Ovary (tissue), 9 donors: ENCODE measurements around the gene DLG1. TPM values are rescaled to one million over a fixed set of nuclear protein-coding genes. Genes with fewer than 3 reads are reported as not detected.

Experiments
- DNase-seq, 5 donors: peaks; one replicate each; pipeline ENCODE4 v3.0.0-alpha.2; 2019 to 2020
- H3K27ac ChIP-seq, 2 donors: fragments of 200-600 bp; one replicate each; pipeline versions ENCODE4 v1.5.1 to v1.8.0; 2019 to 2022
- H3K27me3 ChIP-seq: fragments of 200-600 bp; one replicate; pipeline ENCODE4 v1.8.0; 2022
- H3K36me3 ChIP-seq: fragments of 200-600 bp; sonication (generic); one replicate; pipeline ENCODE4 v1.5.1; 2019
- H3K4me1 ChIP-seq: one replicate; pipeline ENCODE4 v1.8.1; 2013; ENCODE audit warnings: mild to moderate bottlenecking, moderate library complexity; ENCODE audit not compliant: insufficient read depth
- H3K4me3 ChIP-seq: fragments of 200-600 bp; sonication (generic); one replicate; pipeline ENCODE4 v1.5.1; 2017
- H3K9me3 ChIP-seq, 2 donors: fragments of 200-600 bp in 1 of 2; sonication (generic) in 1 of 2; one replicate each; pipeline versions ENCODE4 v1.5.1 to v1.8.1; 2013 to 2019; ENCODE audit warnings: mild to moderate bottlenecking in 1 of 2, moderate library complexity in 1 of 2
- CTCF ChIP-seq, 3 donors: fragments of 450-650 bp in 2 of 3; fragments of 200-600 bp in 1 of 3; IDR thresholded peaks; one replicate each; pipeline versions ENCODE4 v1.5.1 to v1.8.0; 2016 to 2022; ENCODE audit warnings: antibody characterized with exemption in 3 of 3, mild to moderate bottlenecking in 1 of 3
- EP300 ChIP-seq: sonication (generic); formaldehyde crosslinking; IDR thresholded peaks from one replicate; pipeline ENCODE4 v1.6.1; 2017; ENCODE audit warnings: antibody characterized with exemption
- POLR2A ChIP-seq: fragments of 450-650 bp; IDR thresholded peaks from one replicate; pipeline ENCODE4 v1.6.1; 2017; ENCODE audit warnings: antibody characterized with exemption, mild to moderate bottlenecking, moderate library complexity
- WGBS, 3 donors: extraction: QIAGEN DNeasy Blood & Tissue Kit in 1 of 3; methylation state at CpG; one replicate each; pipeline versions ENCODE4 v1.1.5 to v1.1.7; 2013 to 2017; 5-methylcytosine and 5-hydroxymethylcytosine counted together
- intact Hi-C, 4 donors: fragments of 100-400 bp; cut with DNase I; formaldehyde crosslinking; loops; one replicate each; pipeline versions ENCODE4 v1.11.0 to v1.15.1; 2022 to 2023
- polyA plus RNA-seq, 2 donors: library from polyadenylated mRNA; stranded (reverse); fragments of 200-250 nt in 1 of 2; fragments of 350-450 nt in 1 of 2; fragmentation: Illumina TruSeq in 1 of 2; extraction: RNeasy Lipid Tissue Mini Kit (QIAGEN cat#74804) in 1 of 2; gene quantifications; one replicate each; pipeline ENCODE4 v1.2.3, GENCODE V29; 2013 to 2014
- total RNA-seq, 7 donors: library from RNA; depleted of rRNA in 2 of 7; stranded (reverse); fragments of >200 nt in 2 of 7; fragmentation: NEBNext Ultra II Directional in 3 of 7; extraction: Animal tissue kit (Norgen Biotek cat#: 25700) in 3 of 7; gene quantifications; one replicate each; pipeline versions ENCODE4 v1.1.0 to v1.2.4, GENCODE V29; 2016 to 2023
- donor health status: DM: no; HTN: no; CAD: no; lungs with moderate emphysema.
- donor health status: DM: no; HTN: no; CAD: no.
- donor health status: Bipolar disorder and iron deficiency.
- donor health status: DM: yes; HTN: yes; CAD: no.
- donor health status: DM: no; HTN: no; CAD: no.
- donor health status: DM: yes; HTN: yes; CAD: no.

Gene DLG1
- total and polyA plus RNA-seq, 9 donors, result 20.5 to 99.1 (median 62.5) TPM

GRCh38 chr3:197012540-197012883 is 285.9 kb downstream of the DLG1 start:
- Histone ChIP-seq H3K4me1 (no peaks in the 10 kb centered on the region), H3K27me3 (no peaks in the 10 kb centered on the region), H3K27ac (no peak overlapping the region), H3K4me3 (no peak overlapping the region), H3K36me3 (no peaks in the 10 kb centered on the region), H3K9me3 (no peaks in the 10 kb centered on the region)
- DNase-seq, result no peak
- intact Hi-C loops, result no loop called here
- 73 to 86% (median 85%) methylated on average over 7 of the region's 7 CpGs for WGBS, 3 donors
- TF ChIP-seq CTCF (IDR thresholded peaks at IDR 0.05), result no peak
- no peak for TF ChIP-seq EP300
- TF ChIP-seq POLR2A, result no peak

- Histone ChIP-seq H3K4me3 (no peak overlapping the region), H3K36me3 (no peaks in the 10 kb centered on the region), H3K27ac (no peak overlapping the region), H3K4me1 (no peaks in the 10 kb centered on the region), H3K27me3 (no peaks in the 10 kb centered on the region), H3K9me3 (no peaks in the 10 kb centered on the region)
- intact Hi-C loops, result no loop called here
- no peak for TF ChIP-seq CTCF (IDR thresholded peaks at IDR 0.05)
- no peak for TF ChIP-seq POLR2A
- no peak for TF ChIP-seq EP300
- no peak for DNase-seq
- 90 to 95% (median 92%) methylated on average over 25 of the region's 25 CpGs for WGBS, 3 donors
Observed at GRCh38 chr3:197011780-197012539, 286.5 kb downstream of the DLG1 start.

- H3K4me1 ChIP-seq, result no peaks in the 10 kb centered on the region
- no peaks in the 10 kb centered on the region for H3K27me3 ChIP-seq
- no peak overlapping the region for H3K27ac ChIP-seq
- WGBS, 3 donors, result 67 to 78% (median 76%) methylated on average over 25 to 30 of the region's 30 CpGs
- H3K9me3 ChIP-seq, result no peaks in the 10 kb centered on the region
- H3K36me3 ChIP-seq, result no peaks in the 10 kb centered on the region
- no peak for DNase-seq
- intact Hi-C loops, result no loop called here
- no peak for TF ChIP-seq CTCF (IDR thresholded peaks at IDR 0.05)
- no peak for TF ChIP-seq EP300
- TF ChIP-seq POLR2A, result no peak
- no peak overlapping the region for H3K4me3 ChIP-seq
Observed at GRCh38 chr3:197010556-197011351, 287.7 kb downstream of the DLG1 start.

GRCh38 chr3:197009532-197010019 is 288.8 kb downstream of the DLG1 start:
- WGBS, 3 donors, result 49 to 65% (median 63%) methylated on average over 19 to 20 of the region's 20 CpGs
- no peaks in the 10 kb centered on the region for H3K36me3 ChIP-seq
- TF ChIP-seq EP300 (no peak), POLR2A (no peak), CTCF (IDR thresholded peaks at IDR 0.05) (no peak)
- intact Hi-C loops, result loop anchor here in 1 of 4 donors (10.0 kb wide), 1 partner anchor 175 kb away; no protein-coding TSS in a partner anchor
- no peaks in the 10 kb centered on the region for H3K27me3 ChIP-seq
- no peak for DNase-seq
- no peaks in the 10 kb centered on the region for H3K9me3 ChIP-seq
- H3K4me3 ChIP-seq, result no peak overlapping the region
- no peak overlapping the region for H3K27ac ChIP-seq
- no peaks in the 10 kb centered on the region for H3K4me1 ChIP-seq
